Right atrium auricular region (tissue), 2 donors: ENCODE data around the gene PBRM1. TPM values are rescaled to one million over a fixed set of nuclear protein-coding genes. Genes with fewer than 3 reads are reported as not detected.

Experiments used
- DNase-seq: peaks from one replicate; pipeline ENCODE4 v3.0.0-alpha.2; 2019; ENCODE audit warnings: low spot score
- H3K27ac ChIP-seq, 2 donors: fragments of 200-600 bp; sonication (generic); 1 replicate in 1 of 2; 2 replicates in 1 of 2; pipeline ENCODE4 v1.5.1; 2016 to 2019
- H3K27me3 ChIP-seq, 2 donors: fragments of 200-600 bp; sonication (generic); one replicate each; pipeline versions ENCODE4 v1.5.1 to v1.6.0; 2017 to 2019
- H3K36me3 ChIP-seq: fragments of 200-600 bp; sonication (generic); one replicate; pipeline ENCODE4 v1.5.1; 2016
- H3K4me1 ChIP-seq, 2 donors: fragments of 200-600 bp; sonication (generic); one replicate each; pipeline versions ENCODE4 v1.5.1 to v1.6.0; 2017 to 2019
- H3K4me3 ChIP-seq, 2 donors: fragments of 200-600 bp; sonication (generic); 1 replicate in 1 of 2; 2 replicates in 1 of 2; pipeline ENCODE4 v1.5.1; 2017 to 2019; ENCODE audit warnings: mild to moderate bottlenecking in 1 of 2, moderate library complexity in 1 of 2
- H3K9me3 ChIP-seq, 2 donors: fragments of 200-600 bp; sonication (generic); one replicate each; pipeline ENCODE4 v1.5.1; 2019
- CTCF ChIP-seq, 2 donors: fragments of 200-600 bp; sonication (generic); IDR thresholded peaks; one replicate each; pipeline ENCODE4 v1.5.1; 2019; ENCODE audit warnings: antibody characterized with exemption in 2 of 2
- total RNA-seq, 2 donors: library from RNA; depleted of rRNA; stranded (reverse); fragments of >200 nt; gene quantifications; one replicate each; pipeline ENCODE4 v1.1.0, GENCODE V29; 2016

The PBRM1 gene
- total RNA-seq, 2 donors from 2014 or later: 39.8 to 40.6 TPM

GRCh38 chr3:52515192-52515591 lies 170.5 kb downstream of the PBRM1 start:
- Histone ChIP-seq H3K4me1 (peaks cover 0 to 6% of the 10 kb centered on the region in 2 donors), H3K4me3 (no peak overlapping the region), H3K27ac (no peak overlapping the region), H3K9me3 (no peaks in the 10 kb centered on the region), H3K27me3 (no peaks in the 10 kb centered on the region), H3K36me3 (no peaks in the 10 kb centered on the region)
- DNase-seq: no peak
- TF ChIP-seq CTCF (IDR thresholded peaks at IDR 0.05): no peak

- TF ChIP-seq CTCF (IDR thresholded peaks at IDR 0.05): no peak
- peaks cover 0 to 6% of the 10 kb centered on the region in 2 donors for H3K4me1 ChIP-seq
- no peaks in the 10 kb centered on the region for H3K36me3 ChIP-seq
- H3K9me3 ChIP-seq: no peaks in the 10 kb centered on the region
- no peak overlapping the region for H3K4me3 ChIP-seq
- H3K27me3 ChIP-seq: no peaks in the 10 kb centered on the region
- no peak for DNase-seq
- no peak overlapping the region for H3K27ac ChIP-seq
Measured at GRCh38 chr3:52514576-52514975, 171.1 kb downstream of the PBRM1 start.

GRCh38 chr3:52513281-52513680 lies 172.4 kb downstream of the PBRM1 start:
- Histone ChIP-seq H3K36me3 (no peaks in the 10 kb centered on the region), H3K4me1 (no peaks in the 10 kb centered on the region), H3K4me3 (no peak overlapping the region), H3K9me3 (no peaks in the 10 kb centered on the region), H3K27ac (no peak overlapping the region), H3K27me3 (no peaks in the 10 kb centered on the region)
- no peak for TF ChIP-seq CTCF (IDR thresholded peaks at IDR 0.05)
- DNase-seq: no peak

GRCh38 chr3:52512727-52513126 lies 173.0 kb downstream of the PBRM1 start:
- Histone ChIP-seq H3K4me3 (no peak overlapping the region), H3K4me1 (no peaks in the 10 kb centered on the region), H3K36me3 (no peaks in the 10 kb centered on the region), H3K27ac (no peak overlapping the region), H3K9me3 (no peaks in the 10 kb centered on the region), H3K27me3 (no peaks in the 10 kb centered on the region)
- no peak for DNase-seq
- no peak for TF ChIP-seq CTCF (IDR thresholded peaks at IDR 0.05)

- Histone ChIP-seq H3K27ac (no peak overlapping the region), H3K36me3 (no peaks in the 10 kb centered on the region), H3K9me3 (no peaks in the 10 kb centered on the region), H3K27me3 (no peaks in the 10 kb centered on the region), H3K4me1 (no peaks in the 10 kb centered on the region), H3K4me3 (no peak overlapping the region)
- DNase-seq: no peak
- TF ChIP-seq CTCF (IDR thresholded peaks at IDR 0.05): no peak
Measured at GRCh38 chr3:52512105-52512504, 173.6 kb downstream of the PBRM1 start.

GRCh38 chr3:52511509-52511908 lies 174.2 kb downstream of the PBRM1 start:
- no peaks in the 10 kb centered on the region for H3K9me3 ChIP-seq
- H3K27ac ChIP-seq: no peak overlapping the region
- no peak for TF ChIP-seq CTCF (IDR thresholded peaks at IDR 0.05)
- no peaks in the 10 kb centered on the region for H3K4me1 ChIP-seq
- no peak overlapping the region for H3K4me3 ChIP-seq
- no peaks in the 10 kb centered on the region for H3K27me3 ChIP-seq
- no peaks in the 10 kb centered on the region for H3K36me3 ChIP-seq
- DNase-seq: no peak
